HG03521 (cell line): ENCODE measurements around the gene SLC26A3.

Experiments
- ATAC-seq: cut with Tn5 transposase; IDR thresholded peaks from one replicate; pipeline ENCODE4 v1.9.1; 2021; ENCODE audit warnings: mild to moderate bottlenecking, moderate library complexity; ENCODE audit not compliant: unreplicated experiment

SLC26A3 gene

DNA sequence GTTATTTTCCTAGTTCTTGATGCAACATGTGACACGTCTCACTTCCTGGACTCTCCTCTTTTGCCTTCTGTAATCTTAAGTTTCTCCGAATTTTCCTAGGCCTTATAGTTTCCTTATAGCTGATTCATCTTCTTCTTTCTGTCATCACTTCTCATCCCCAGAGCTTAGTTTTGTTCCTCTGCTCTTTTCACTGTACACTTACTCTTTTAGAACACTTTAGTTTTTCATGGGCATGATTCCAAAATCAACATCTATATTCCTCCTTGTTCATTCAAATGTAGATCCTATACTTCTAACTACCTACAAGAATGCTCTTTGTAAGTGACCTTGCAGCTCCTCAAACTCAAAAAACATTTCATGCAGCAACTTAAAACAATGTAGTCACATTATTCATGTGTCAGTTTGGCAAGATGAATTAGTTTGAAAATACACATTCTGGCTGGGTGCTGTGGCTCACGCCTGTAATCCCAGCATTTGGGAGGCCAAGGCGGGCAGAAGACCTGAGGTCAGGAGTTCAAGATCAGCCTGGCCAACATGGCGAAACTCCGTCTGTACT is 13.1 kb upstream of the SLC26A3 start:
- ATAC-seq = no peak

DNA sequence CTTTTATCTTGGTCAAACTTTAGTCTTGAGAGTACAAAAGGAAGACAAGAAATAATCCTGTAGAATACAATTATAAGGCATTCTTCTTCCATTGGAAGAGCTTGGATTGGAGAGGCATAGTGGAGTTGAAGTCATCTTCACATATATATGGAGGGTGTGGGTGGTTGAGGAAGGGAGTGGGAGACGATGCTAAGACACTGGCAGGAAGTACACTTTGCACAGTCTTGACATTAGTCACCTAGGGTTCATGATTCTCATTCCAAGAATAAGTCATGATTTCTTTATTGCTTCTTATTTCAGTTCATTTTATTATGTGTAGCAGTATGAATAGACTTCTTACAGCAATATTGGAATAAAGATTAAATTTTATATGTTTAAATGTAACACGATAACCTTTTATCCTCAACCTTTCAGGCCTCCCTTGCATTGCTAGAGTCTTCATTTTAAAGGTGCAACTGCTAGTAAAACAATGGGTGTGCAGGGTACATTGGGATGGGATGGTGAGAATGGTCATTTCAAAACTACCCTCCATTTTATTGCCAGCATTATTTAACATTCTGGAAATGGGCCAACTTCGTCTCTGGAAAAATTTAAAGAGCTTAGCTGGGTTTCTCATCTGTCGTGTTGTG is 12.3 kb upstream of the SLC26A3 start:
- ATAC-seq = no peak

DNA sequence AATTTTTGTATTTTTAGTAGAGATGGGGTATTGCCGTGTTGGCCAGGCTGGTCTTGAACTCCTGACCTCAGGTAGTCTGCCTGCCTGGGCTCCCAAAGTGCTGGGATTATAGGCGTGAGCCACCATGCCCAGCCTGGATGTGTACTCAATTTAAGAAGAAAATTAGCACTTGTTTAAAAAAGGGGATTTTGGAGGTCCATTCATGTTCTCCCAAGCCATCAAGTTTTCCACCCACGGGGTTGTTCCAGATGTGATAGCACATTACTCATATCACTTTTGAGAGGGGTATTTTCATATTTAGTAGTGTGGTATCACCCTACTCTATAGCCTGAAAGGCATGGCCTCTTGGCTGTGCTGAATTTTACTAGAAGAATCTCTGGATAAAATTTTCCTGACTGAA is 10.5 kb upstream of the SLC26A3 start:
- ATAC-seq = no peak

DNA sequence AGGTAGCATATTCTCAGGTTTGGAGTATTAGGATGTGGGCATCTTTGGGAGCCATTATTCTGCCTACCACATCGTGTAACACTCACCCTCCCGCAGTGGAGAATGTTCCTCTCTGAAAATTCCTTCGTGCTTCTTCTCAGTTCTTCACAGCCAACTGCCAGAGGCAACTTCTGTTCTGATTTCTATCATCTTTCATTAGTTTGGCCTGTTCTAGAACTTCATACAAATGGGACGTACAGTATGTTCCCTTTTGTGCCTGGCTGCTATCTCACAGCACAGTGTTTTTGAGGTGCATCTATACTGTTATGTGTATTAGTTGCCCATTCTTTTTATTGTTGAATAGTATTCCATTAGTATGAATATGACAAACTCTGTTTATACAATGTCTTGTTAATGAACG is 8.9 kb upstream of the SLC26A3 start:
- no peak for ATAC-seq

DNA sequence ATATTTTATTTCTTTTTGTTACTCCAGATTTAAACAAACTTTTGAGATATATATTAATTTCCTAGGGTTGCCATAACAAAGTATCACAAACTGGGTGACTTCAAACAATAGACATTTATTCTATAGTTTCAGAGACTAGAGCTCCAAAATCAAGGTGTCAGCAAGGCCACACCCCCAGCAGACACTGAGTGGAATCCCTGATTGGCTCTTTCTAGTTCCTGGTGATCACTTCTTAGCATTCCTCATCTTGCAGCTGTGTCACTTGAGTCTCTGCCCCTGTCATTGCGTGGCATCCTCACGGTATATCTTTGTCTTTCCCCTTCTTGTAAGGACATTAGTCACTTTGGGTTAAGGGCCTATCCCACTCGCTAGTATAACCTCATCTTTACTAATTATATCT is 7.6 kb upstream of the SLC26A3 start:
- ATAC-seq = no peak

DNA sequence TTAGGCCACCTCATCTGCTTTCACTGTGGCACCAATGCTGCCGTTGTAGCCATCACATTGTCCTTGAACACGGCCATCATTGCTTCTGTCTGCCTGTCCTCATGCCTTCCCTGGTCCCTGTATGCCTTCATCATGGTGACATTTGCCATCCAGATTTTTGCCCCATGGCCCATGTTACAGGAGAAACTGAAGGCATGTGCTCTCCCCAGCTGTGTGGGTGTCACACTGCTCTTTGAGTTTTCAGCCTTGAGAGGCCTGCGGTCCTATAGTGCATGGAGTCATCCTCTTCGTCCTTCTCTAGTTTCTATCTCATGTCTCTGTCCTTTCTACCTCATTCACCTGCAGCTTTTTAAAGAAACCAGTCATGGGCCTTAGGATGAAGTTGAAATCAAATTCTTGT is 6.2 kb upstream of the SLC26A3 start:
- no peak for ATAC-seq

DNA sequence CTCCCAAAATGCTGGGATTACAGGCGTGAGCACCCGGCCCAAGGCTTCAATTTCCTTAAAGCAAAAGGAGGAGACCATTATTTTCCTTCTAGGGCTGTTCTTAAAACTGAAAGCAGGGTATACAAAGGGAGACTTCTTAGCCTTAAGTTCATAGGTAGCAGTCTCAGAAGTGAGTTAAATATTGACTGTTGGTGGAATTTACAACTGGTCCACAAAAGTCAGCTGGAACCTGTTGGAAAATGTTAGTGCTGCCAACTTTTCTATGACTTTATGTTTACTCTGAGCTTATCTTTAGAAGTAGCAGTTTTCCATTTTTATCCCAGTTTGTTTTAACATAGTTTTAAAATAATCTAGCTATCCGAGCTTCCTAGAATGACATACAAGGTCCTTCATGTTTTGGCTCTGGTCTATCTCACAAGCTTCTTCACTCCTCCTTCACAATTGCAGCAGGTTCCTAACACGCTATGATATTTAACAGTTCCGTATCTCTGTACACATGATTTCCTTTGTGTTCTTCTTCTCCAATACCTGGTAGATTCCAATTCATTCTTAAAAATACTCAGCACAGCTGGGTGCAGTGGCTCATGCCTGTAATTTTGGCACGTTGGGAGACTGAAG is 3.3 kb downstream of the SLC26A3 start:
- no peak for ATAC-seq

DNA sequence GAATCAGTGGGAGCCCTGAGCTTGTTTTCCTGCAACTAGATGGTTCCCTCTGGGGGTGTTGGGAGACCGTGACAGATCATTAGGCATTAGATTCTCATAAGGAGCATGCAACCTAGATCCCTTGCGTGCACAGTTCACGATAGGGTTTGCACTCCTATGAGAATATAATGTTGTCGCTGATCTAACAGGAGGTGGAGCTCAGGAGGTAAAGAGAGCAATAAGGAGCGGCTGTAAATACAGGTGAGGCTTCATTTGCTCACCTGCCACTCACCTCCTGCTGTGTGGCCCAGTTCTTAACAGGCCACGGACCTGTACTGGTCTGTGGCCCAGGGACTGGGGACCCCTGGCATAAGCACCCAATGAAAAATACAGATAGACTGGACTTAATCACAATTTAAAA is 10.7 kb downstream of the SLC26A3 start:
- ATAC-seq = no peak

DNA sequence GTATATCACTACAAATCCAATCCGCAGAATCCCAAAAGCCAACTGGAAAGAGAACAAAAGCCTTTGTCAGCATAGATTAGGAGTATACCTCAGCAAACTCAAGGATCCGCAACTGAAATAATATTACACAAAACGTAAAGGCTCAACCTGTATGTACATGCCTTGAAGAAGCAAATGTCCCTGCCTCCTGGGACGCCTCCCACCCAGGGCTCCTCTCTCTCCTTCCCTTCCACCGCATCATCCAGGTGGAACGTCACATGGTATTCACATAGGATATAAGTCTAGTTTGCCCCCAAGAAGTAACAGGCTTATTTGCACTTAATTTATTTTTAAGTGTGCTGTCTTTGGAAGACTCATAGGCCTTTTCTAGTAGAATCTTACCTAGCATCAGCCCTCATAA is 13.4 kb downstream of the SLC26A3 start:
- no peak for ATAC-seq

DNA sequence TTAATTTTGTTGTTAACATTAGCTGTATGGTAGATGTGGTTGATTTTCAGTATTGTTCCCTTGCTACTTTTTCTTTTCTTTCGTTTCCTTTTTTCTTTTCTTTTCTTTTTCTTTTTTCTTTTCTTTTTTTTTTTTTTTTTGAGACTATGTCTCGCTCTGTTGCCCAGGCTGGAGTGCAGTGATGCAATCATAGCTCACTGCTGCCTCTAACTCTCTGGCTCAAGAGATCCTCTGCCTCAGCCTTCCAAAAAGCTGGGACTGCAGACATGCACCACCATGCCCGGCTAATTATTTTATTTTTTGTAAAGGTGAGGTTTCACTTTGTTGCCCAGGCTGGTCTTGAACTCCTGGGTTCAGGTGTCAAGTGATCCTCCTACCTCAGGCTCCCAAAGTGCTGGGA is 14.4 kb downstream of the SLC26A3 start:
- no peak for ATAC-seq

DNA sequence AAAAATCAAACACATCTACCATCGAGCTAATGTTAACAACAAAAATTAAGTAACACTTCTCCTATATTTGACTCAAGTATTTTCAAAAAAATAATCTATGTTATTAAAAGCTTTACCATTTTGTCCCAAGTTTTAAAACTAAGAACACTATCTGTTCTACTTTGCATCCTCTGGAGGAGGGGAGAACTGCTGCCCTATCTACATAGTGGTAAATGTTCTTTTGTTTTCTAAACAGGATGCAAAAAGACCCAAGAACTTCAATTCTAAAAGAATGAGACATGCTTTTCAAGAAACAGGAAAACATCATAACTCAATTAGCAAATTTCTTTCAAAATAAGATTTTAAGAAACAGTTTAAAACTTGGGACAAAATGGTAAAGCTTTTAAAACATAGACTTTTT is 14.8 kb downstream of the SLC26A3 start:
- no peak for ATAC-seq

DNA sequence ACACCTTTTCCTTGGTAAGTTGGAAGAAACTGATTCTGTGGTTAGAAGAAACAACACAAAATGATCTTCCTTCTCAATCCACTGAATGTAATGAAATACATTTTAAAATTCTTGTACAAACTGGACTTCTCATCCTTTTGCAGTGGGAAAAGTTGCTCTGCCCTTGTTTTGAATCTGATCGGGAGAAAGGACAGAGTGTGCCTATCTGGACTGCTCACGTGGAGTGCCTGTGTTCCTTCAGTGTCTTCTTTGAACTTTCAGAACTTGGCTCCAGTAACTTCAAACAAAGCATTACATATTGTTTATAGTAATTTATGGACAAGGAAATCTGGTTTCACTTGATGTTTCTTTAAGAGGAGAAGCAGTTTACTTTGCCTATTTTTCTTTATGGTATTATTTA is 17.1 kb downstream of the SLC26A3 start:
- ATAC-seq = no peak

DNA sequence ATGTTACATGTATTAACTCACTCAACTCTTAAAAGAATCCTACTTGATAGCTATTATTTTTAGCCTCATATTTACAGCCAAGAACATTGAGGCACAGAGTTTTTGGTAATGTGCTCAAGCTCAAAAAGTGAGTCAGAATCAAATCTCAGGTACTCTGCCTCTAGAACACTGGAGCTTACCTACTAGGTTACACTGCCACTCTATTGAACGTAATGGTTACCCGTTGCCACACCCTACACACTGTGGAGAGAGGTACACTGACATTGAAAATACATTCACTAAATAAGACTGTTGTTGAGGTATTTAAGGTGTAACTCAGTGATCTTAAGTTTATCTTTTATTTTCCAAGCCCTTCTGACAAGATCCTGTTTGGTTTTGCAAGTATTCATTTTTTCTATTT is 17.9 kb downstream of the SLC26A3 start:
- ATAC-seq = no peak

DNA sequence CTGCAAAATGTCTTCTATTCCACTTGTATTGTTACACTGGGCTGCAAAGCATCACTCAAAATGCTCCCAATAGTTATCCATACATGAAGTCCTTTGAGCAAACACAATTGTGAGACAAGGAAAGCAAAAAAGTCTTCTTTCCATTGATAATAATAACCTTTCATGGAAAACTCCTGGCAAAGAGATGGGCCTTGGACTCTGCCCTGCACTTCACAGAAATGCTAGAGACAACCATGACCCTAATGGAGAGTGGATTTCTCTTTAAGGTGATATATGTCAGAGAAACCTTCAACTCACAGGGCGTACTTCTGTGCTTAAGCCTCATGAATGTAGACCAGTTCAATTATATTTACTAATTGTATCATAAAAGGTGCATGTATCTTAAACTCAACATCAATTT is 19.4 kb downstream of the SLC26A3 start:
- ATAC-seq = no peak

DNA sequence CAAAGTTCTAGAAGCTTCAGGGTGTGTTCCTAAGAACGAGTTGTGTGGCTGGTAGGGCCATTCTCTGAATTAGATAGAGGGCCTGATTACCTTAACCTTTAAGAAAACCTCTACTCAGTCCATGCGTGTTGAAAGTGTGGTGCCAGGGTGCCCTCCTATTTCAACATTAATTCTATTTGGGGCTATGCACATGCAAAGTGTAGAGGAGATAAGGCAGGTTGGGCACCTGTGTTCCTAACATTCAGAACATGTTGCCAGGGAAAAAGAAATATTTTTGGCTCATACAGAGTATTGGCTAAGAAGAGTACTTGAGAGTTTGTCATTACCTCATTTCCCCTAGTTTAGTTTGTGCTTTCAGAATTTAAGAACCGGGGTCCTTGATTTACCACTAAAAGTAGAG is 20.6 kb downstream of the SLC26A3 start:
- ATAC-seq = no peak

DNA sequence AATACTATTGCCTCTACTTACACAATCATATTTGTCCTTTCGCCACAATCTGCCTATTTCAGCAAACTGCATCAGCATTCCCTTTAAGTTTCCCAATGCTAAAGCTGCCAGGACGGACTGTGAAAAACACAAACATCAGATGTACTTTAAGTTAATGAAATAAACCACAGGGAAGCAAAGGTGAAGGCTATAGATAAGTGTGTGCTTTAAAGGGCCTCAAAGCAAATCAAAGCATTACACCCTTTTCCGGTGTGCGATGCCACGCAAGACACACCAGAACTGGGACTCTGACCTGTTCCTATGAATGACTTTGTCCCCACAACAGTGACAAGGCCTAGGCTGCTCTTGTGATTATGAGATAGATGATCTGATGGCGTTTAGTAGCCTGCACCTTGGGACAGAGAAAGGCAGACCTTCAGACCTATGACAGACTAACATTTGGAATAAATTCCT is 23.4 kb downstream of the SLC26A3 start:
- ATAC-seq = no peak

DNA sequence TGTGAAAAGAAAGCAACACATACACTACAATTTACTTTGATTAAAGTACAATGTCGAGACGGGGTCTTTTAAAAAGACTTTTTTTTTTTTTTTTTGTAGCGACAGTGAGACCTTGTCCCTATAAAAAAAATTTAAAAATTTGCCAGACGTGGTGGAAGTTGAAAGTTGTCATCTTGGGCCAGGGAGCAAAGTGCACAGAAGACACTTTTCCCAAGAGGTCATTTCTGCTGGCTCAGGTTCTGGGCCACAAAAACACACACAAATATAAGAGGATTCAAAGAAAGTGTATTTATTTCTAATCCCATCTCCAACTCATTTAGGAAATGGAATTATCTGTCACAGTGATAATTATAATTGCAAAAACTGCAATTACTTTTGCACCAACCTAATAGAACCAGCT is 24.7 kb downstream of the SLC26A3 start:
- ATAC-seq = no peak

DNA sequence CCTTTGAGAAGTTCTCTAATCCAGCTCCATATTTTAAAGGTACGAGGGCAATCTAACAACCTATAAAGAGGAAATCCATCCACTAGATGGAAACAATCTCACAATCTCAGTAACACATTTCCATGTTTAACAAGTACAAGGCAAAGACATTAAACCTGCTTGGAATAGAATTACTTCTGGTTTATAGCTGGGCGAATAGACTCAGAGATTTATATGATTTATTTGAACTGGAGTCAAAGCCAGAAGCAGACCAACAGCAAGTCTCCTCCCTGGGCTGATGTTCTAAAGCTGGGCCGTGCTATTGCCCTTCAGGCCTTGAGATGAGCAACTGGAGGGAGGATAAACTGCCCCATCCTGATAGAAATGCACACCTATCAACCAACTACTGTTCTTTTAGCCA is 25.3 kb downstream of the SLC26A3 start:
- ATAC-seq = no peak

DNA sequence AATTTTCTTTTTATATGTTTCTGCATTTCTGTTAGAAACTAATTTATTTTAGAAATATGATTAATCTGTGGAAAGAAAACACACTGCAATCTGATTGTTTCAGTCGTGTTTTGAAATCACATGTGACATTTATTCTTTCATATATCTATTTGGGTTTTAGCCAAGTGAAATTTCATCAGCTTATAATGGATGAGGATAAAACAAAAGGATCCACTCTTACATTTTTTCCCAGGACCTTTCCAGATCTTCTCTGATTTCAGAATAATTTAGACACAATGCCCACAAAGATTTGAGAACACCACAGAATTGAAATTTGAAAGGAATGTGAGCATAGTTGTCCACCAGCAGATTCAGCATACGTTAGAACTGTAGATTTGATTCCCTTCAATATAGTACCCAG is 30.0 kb downstream of the SLC26A3 start:
- no peak for ATAC-seq

DNA sequence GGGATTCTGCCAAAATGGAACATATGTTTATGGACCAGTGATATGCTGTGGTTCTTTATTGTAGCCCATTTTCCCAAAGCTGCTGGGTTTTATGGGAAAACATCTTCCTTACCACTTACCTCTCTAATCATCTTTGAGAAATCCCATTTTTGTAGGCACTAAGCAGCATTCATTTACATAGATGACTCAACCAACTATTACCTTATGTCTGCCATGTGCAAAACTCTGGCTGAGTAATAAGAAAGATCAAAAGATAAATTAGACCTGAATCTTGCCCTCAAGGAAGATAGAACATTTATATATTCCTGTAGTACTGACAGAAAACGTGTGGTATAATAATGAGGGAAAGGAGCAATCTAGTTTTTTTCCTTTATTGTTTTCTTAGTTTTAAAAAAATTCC is 34.8 kb downstream of the SLC26A3 start:
- ATAC-seq = no peak

DNA sequence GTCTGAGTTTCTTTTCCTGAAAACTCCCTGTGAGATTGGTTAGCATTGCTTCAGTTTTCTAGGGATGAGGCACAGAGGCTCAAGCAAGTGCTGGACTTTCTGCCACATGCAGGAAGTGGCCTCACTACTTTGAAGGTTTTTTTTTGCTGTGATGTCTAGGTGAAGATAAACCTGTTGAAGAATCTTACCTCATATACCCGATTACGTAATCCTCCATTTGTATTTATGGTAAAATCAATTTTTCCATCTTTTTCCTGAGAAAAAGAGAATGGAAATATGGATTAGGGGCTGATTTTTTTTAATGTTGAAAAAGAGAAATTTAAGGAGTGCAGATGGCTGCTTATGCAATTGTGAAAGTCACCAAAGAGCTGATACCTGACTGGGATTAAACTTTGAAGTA is 35.6 kb downstream of the SLC26A3 start:
- ATAC-seq = no peak

DNA sequence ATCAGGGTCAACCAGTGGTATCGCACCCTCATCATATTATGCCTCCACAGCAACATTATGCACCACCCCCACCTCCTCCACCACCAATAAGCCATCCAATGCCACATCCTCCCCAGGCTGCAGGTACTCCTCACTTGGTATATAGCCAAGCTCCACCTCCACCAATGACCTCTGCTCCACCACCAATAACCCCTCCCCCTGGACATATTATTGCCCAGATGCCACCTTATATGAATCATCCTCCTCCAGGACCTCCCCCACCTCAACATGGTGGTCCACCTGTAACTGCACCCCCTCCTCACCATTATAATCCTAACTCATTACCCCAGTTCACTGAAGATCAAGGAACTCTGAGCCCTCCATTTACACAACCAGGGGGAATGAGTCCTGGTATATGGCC is 44.4 kb downstream of the SLC26A3 start:
- no peak for ATAC-seq

DNA sequence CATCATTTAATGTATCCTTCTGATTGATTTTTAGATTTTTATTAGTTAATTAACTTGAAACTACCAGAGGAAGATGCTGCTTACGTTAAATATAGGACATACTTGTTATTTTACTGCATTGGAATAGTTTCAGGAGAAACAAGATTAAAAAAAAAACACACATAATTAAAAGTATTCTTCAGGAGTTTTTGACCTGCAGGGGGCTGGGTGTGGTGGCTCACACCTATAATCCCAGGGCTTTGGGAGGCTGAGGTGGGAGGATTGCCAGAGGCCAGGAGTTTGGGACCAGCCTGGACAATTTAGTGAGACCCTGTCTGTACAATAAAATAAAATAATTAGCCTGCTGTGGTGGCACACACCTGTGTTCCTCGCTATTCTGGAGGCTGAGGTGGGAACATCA is 48.4 kb downstream of the SLC26A3 start:
- no peak for ATAC-seq
